Kidney epithelial cell (primary cell): ENCODE results near the gene CDRT4. TPM values are rescaled to one million over a fixed set of nuclear protein-coding genes. Genes with fewer than 3 reads are reported as not detected.

Experiments
- DNase-seq: peaks from one replicate; pipeline ENCODE4 v3.0.0-alpha.2; 2010; ENCODE audit warnings: low read depth
- H3K27me3 ChIP-seq: 2 replicates; pipeline ENCODE4 v1.6.0; 2011; ENCODE audit warnings: low read length; ENCODE audit not compliant: control insufficient read depth, insufficient read depth
- H3K36me3 ChIP-seq: 2 replicates; pipeline ENCODE4 v1.5.1; 2011; ENCODE audit warnings: low read length; ENCODE audit not compliant: control insufficient read depth, insufficient read depth
- H3K4me3 ChIP-seq: 2 replicates; pipeline ENCODE4 v1.5.1; 2011; ENCODE audit warnings: low read depth, mild to moderate bottlenecking, control low read depth, low read length
- total RNA-seq: library from RNA; depleted of rRNA; stranded (reverse); fragments of >200 nt; gene quantifications from 2 replicates; pipeline ENCODE4 v1.2.3, GENCODE V29; 2015
- TF ChIP-seq, protein P1 (sequence below): IDR thresholded peaks from 2 replicates; pipeline ENCODE4 v1.5.1; 2011; ENCODE audit warnings: mild to moderate bottlenecking, moderate library complexity, low read length, control low read depth, inconsistent platforms; ENCODE audit not compliant: insufficient read depth, poor library complexity, severe bottlenecking

CDRT4 gene
- total RNA-seq, 1 donor from 2014 or later: 3.6 TPM

DNA sequence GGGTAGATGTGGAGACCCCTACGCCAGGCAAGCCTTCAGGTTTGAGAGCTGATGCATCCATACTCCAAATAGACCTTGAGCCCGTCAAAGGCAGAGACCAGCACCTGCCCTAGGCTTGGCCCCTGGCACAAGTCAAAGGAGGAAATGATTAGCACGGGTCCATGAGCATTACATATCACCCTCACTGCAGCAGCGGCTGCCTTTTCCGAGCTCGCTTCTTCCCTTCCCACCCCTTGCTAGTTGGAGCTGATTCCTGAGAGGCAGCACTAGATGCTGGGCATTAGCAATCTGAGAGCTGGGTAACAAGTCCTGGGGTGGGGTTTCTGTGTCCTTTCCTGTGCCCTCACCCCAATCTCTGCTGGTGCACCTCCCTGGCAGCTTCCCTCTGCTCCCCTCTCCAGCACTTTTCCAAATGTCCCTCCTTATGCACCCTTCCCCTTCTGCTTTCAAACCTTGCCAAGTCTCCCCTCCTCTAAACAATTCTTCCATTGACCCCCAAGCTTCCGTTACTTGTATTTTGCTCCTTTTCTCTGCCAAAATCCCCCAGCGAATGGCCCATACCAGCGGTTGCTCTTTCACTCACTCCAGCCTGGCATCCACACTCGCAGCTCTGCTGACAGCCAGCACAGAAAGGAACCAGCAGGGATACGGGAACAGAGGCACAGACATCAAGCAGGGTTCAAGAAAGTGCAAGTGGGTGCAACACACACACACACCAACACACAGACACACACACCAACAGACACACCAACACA lies 3.0 kb downstream of the CDRT4 start:
- Histone ChIP-seq H3K27me3 (no peaks in the 10 kb centered on the region), H3K36me3 (no peaks in the 10 kb centered on the region), H3K4me3 (no peak overlapping the region)
- no peak for DNase-seq
- TF ChIP-seq, protein P1, sequence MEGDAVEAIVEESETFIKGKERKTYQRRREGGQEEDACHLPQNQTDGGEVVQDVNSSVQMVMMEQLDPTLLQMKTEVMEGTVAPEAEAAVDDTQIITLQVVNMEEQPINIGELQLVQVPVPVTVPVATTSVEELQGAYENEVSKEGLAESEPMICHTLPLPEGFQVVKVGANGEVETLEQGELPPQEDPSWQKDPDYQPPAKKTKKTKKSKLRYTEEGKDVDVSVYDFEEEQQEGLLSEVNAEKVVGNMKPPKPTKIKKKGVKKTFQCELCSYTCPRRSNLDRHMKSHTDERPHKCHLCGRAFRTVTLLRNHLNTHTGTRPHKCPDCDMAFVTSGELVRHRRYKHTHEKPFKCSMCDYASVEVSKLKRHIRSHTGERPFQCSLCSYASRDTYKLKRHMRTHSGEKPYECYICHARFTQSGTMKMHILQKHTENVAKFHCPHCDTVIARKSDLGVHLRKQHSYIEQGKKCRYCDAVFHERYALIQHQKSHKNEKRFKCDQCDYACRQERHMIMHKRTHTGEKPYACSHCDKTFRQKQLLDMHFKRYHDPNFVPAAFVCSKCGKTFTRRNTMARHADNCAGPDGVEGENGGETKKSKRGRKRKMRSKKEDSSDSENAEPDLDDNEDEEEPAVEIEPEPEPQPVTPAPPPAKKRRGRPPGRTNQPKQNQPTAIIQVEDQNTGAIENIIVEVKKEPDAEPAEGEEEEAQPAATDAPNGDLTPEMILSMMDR: no peak

DNA sequence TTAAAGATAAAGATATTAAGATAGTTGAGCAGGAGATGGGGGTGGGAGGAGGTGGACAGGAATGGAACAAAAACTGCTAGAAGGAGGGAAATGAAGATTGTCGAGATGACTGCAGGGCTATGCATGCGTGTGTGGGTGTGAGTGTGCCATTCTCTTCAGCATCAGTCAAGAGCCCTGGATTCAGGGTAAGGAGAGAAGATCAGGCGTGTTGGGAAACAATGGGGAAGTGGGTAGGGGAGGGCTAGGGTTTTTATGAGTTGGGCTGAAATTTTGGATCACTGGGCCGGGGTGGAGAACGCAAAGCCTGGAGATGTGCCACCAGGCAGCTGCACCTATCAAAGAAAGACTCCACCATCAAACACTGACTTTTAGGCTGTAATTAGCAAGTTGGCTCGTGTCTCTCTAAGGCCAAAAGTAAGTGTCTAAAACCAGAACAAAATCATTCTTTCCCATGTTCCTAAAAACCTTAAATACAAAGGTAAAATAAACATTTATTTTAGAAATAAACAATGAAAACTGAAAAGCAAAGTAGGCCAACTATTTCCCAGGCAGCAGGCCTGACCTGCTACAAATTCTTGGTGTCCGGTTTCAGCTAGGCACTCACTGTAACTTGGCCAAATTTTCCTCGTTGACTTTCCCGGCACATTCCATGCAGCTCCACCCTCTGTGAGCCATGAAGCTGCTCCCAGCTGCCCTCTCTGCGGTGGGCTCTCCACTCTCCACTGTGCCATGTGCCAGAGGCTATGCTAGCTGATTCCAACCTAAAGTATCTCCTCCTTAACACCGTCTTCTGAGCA lies 4.2 kb downstream of the CDRT4 start:
- TF ChIP-seq, protein P1: no peak
- Histone ChIP-seq H3K36me3 (no peaks in the 10 kb centered on the region), H3K27me3 (no peaks in the 10 kb centered on the region), H3K4me3 (no peak overlapping the region)
- DNase-seq: no peak

DNA sequence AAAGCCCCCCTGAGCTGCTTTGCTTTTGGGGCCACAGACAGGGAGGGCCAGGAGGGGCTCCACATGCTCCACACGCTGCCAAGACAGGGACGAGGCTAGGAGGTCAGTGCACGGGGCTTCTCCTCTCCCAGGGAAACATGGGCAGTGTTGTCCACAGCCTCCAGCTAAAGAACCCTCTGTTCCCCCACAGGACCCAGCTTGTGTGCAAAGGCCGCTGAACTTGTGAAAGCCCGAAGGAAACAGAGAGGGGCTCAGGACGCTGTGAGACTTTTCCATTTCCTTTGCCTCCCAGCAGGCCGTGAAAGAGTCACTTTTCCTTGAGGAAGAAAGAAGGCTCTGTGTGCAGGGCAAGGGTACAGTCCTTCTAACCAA lies 9.7 kb downstream of the CDRT4 start:
- Histone ChIP-seq H3K4me3 (no peak overlapping the region), H3K27me3 (no peaks in the 10 kb centered on the region), H3K36me3 (no peaks in the 10 kb centered on the region)
- no peak for DNase-seq
- TF ChIP-seq, protein P1: no peak

DNA sequence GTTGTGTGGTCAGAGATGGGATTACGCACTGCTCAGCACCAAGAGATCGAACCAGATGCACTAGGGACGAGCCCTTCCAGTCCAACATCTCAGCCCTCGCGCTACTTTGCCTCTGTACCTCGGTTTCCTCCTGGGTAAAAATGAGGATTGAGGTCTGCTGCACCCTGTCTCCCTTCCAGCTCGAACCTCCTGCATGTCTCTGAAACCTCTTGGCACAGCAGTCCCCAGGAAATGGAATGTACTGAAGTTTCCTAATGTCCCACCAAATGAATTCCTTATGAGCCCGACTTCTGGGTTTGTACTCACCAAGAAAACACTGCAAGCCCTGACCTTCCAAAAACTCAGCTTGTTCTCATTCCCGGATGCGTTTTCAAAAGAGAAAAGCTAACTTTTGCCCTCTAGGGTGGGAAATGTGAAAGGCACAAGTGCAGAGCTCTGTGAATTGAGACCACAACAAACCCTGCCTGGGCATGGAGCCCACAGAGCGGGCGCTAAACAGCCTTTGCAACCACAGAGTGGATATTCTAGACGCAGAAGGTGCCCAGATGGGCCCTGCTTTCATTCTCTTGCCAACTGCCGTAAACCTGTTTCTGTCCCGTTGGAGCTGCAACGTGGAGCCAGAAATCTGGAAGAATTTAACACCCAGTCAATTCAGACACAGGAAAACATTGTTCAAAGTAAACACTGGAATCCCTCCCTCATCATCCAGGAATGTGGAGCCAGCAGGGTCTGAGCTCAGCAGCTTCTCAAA lies 10.3 kb downstream of the CDRT4 start:
- Histone ChIP-seq H3K27me3 (no peaks in the 10 kb centered on the region), H3K4me3 (no peak overlapping the region), H3K36me3 (no peaks in the 10 kb centered on the region)
- DNase-seq: no peak
- TF ChIP-seq, protein P1: no peak

DNA sequence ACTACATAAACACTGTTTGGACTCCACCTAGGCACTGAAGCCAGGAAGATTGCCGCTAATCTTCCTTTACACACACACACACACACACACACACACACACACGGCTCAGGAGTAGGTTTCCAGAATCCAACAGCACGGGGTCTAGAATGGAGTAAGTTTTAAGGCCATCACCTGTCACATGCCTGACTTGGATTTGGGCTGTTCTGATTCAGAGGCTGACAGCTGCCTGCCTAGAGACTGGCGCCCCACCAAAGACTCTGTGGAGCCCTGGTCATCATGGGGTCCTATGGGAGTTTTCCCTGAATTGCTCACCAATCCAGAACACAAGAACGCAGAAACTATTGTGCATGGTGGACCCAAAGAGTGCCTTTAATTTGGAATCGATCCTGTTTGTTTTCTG lies 10.9 kb downstream of the CDRT4 start:
- Histone ChIP-seq H3K36me3 (no peaks in the 10 kb centered on the region), H3K4me3 (no peak overlapping the region), H3K27me3 (no peaks in the 10 kb centered on the region)
- no peak for DNase-seq
- TF ChIP-seq, protein P1: no peak
